GM23338 (cell line): Measurements from ENCODE around the gene TRIO. TPM values are rescaled to one million over a fixed set of nuclear protein-coding genes. Genes with fewer than 3 reads are reported as not detected.

Experiments used
- ATAC-seq: fragments of 200-7000 bp; cut with Tn5 transposase; 3 replicates; pipeline ENCODE4 v1.9.1; 2020
- DNase-seq: peaks from one replicate; pipeline ENCODE4 v3.0.0-alpha.2; 2015; ENCODE audit warnings: low spot score
- H2AFZ ChIP-seq: fragments of 200-600 bp; sonication (generic); 2 replicates; pipeline ENCODE4 v1.8.0; 2016; ENCODE audit warnings: antibody characterized with exemption, mild to moderate bottlenecking, moderate library complexity
- H3F3A ChIP-seq: fragments of 200-600 bp; sonication (generic); replicated peaks from 2 replicates; pipeline ENCODE4 v1.8.0; 2017; ENCODE audit warnings: antibody characterized with exemption, mixed run types, low read depth
- H3K27ac ChIP-seq: fragments of 200-600 bp; sonication (generic); 2 replicates; pipeline ENCODE4 v1.6.1; 2016; ENCODE audit warnings: low read depth
- H3K27me3 ChIP-seq: fragments of 200-600 bp; sonication (generic); 2 replicates; pipeline ENCODE4 v1.8.0; 2016; ENCODE audit warnings: mild to moderate bottlenecking, mixed run types, moderate library complexity; ENCODE audit not compliant: insufficient read depth
- H3K36me3 ChIP-seq: fragments of 200-600 bp; sonication (generic); 2 replicates; pipeline ENCODE4 v1.8.0; 2016; ENCODE audit warnings: mild to moderate bottlenecking; ENCODE audit not compliant: insufficient read depth
- H3K4me1 ChIP-seq: fragments of 200-600 bp; sonication (generic); 2 replicates; pipeline ENCODE4 v1.8.0; 2016; ENCODE audit warnings: mild to moderate bottlenecking, moderate library complexity; ENCODE audit not compliant: insufficient read depth
- H3K4me2 ChIP-seq: fragments of 200-600 bp; sonication (generic); 2 replicates; pipeline ENCODE4 v1.7.1; 2017; ENCODE audit warnings: mixed run types
- H3K4me3 ChIP-seq: fragments of 200-600 bp; sonication (generic); 2 replicates; pipeline ENCODE4 v1.6.1; 2016; ENCODE audit warnings: mixed run types
- H3K79me2 ChIP-seq: fragments of 200-600 bp; sonication (generic); replicated peaks from 2 replicates; pipeline ENCODE4 v1.8.0; 2017; ENCODE audit warnings: mild to moderate bottlenecking; ENCODE audit not compliant: insufficient read depth
- H3K9me2 ChIP-seq: fragments of 200-600 bp; sonication (generic); 2 replicates; pipeline ENCODE4 v1.8.0; 2017; ENCODE audit not compliant: insufficient read depth
- H4K20me1 ChIP-seq: fragments of 200-600 bp; sonication (generic); replicated peaks from 2 replicates; pipeline ENCODE4 v1.8.0; 2017; ENCODE audit warnings: mild to moderate bottlenecking; ENCODE audit not compliant: insufficient read depth
- H3K27ac Mint-ChIP-seq: 2 replicates; pipeline ENCODE4 v1.8.0; 2020; ENCODE audit warnings: inconsistent platforms, mild to moderate bottlenecking, moderate library complexity, mixed read lengths
- H3K27me3 Mint-ChIP-seq: 3 replicates; pipeline ENCODE4 v1.8.0; 2022; ENCODE audit warnings: low read depth, mild to moderate bottlenecking, moderate library complexity, mixed read lengths, inconsistent platforms; ENCODE audit not compliant: insufficient read depth, poor library complexity
- H3K36me3 Mint-ChIP-seq: 3 replicates; pipeline ENCODE4 v1.8.0; 2021; ENCODE audit warnings: low read depth, mild to moderate bottlenecking, inconsistent platforms, moderate library complexity, mixed read lengths
- H3K4me1 Mint-ChIP-seq: 3 replicates; pipeline ENCODE4 v1.8.0; 2020; ENCODE audit warnings: mild to moderate bottlenecking, inconsistent platforms, mixed read lengths
- H3K4me3 Mint-ChIP-seq: 3 replicates; pipeline ENCODE4 v1.8.0; 2021; ENCODE audit warnings: moderate library complexity, mild to moderate bottlenecking, inconsistent platforms, mixed read lengths
- H3K9me3 Mint-ChIP-seq: 3 replicates; pipeline ENCODE4 v1.8.0; 2020; ENCODE audit warnings: moderate library complexity, mild to moderate bottlenecking, inconsistent platforms, mixed read lengths
- CREB1 ChIP-seq: fragments of 250-450 bp; sonication (Bioruptor Pico); IDR thresholded peaks from 2 replicates; pipeline ENCODE4 v1.5.0; 2020; ENCODE audit warnings: low read depth, mild to moderate bottlenecking, moderate library complexity
- EZH2 ChIP-seq: fragments of 200-600 bp; sonication (generic); IDR thresholded peaks from one replicate; pipeline ENCODE4 v1.8.0; 2017; ENCODE audit warnings: antibody characterized with exemption, mild to moderate bottlenecking, low read depth; ENCODE audit not compliant: unreplicated experiment
- EZH2phosphoT487 ChIP-seq: fragments of 200-600 bp; sonication (generic); IDR thresholded peaks from one replicate; pipeline ENCODE4 v1.8.1; 2018; ENCODE audit warnings: antibody characterized with exemption; ENCODE audit not compliant: unreplicated experiment
- JUNB ChIP-seq: IDR thresholded peaks from one replicate; pipeline ENCODE4 v1.6.1; 2016; ENCODE audit warnings: antibody characterized with exemption; ENCODE audit not compliant: unreplicated experiment
- POLR2AphosphoS5 ChIP-seq: IDR thresholded peaks from 2 replicates; pipeline ENCODE4 v1.6.1; 2016; ENCODE audit warnings: antibody characterized with exemption, low read depth
- REST ChIP-seq: IDR thresholded peaks from one replicate; pipeline ENCODE4 v1.6.1; 2018; ENCODE audit warnings: antibody characterized with exemption; ENCODE audit not compliant: unreplicated experiment
- STAT1 ChIP-seq: IDR thresholded peaks from one replicate; pipeline ENCODE4 v1.6.1; 2016; ENCODE audit warnings: antibody characterized with exemption; ENCODE audit not compliant: unreplicated experiment
- ZNF114 ChIP-seq: fragments of 250-450 bp; sonication (Bioruptor Pico); IDR thresholded peaks from 2 replicates; pipeline ENCODE4 v1.5.0; 2020; ENCODE audit warnings: mild to moderate bottlenecking, moderate library complexity
- polyA plus RNA-seq: library from polyadenylated mRNA; unstranded; fragments of >200 nt; fragmentation: Nextera tagmentation; extraction: Ambion mirVana; gene quantifications from 2 replicates; pipeline ENCODE4 v1.2.1, GENCODE V29; 2016
- total RNA-seq: library from RNA; depleted of rRNA; stranded (reverse); fragments of >200 nt; shearing (Covaris generic); gene quantifications from 2 replicates; pipeline ENCODE4 v1.2.3, GENCODE V29; 2014
- TF ChIP-seq, protein P1 (sequence below), 2 experiments: fragments of 200-600 bp in 1 of 2; sonication (generic) in 1 of 2; conservative IDR thresholded peaks; 2 replicates each; pipeline versions ENCODE4 v1.5.1 to v1.6.1; 2016 to 2017; ENCODE audit warnings: antibody characterized with exemption in 2 of 2, low read depth in 2 of 2, mild to moderate bottlenecking in 2 of 2, moderate library complexity in 1 of 2

TRIO gene
- total and polyA plus RNA-seq, 2 experiments from 2014 or later, result 13.8 to 113 TPM

DNA sequence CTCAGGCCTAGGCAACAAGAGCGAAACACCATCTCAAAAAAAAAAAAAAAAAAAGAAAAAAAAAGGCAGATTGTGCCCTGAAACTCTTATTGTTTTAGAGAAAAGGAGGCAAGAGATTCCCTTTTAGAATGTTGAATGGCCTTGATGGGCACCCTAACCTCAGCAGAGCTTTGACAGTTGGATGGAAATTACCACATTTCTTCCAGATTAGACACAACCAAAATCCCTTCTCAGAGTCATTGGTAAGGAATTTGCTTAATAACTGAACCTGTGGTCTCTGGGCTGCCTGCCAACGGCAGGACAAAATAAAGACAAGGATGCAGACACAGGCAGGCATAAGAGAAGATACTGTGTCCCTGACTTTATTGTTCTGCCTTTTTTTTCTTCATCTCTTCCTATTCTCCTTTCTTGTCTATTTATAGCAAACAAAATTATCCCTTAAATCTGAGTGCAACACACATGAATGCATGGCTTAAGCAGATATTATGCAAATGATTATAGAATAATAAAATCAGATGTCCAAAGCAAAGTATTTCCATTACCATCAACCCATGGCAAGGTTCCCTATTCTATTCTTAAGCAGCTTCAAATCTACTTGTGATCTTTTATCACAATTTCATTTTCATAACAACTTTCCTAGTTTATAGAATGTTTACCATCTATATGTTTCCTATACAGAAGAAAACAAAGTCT, 37.3 kb upstream of the TRIO start (continued):
- TF ChIP-seq, protein P1, sequence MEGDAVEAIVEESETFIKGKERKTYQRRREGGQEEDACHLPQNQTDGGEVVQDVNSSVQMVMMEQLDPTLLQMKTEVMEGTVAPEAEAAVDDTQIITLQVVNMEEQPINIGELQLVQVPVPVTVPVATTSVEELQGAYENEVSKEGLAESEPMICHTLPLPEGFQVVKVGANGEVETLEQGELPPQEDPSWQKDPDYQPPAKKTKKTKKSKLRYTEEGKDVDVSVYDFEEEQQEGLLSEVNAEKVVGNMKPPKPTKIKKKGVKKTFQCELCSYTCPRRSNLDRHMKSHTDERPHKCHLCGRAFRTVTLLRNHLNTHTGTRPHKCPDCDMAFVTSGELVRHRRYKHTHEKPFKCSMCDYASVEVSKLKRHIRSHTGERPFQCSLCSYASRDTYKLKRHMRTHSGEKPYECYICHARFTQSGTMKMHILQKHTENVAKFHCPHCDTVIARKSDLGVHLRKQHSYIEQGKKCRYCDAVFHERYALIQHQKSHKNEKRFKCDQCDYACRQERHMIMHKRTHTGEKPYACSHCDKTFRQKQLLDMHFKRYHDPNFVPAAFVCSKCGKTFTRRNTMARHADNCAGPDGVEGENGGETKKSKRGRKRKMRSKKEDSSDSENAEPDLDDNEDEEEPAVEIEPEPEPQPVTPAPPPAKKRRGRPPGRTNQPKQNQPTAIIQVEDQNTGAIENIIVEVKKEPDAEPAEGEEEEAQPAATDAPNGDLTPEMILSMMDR (conservative IDR thresholded peaks at IDR 0.05; ENCODE audit: low read depth in 2 of 2), result no peak
- no peak for TF ChIP-seq EZH2phosphoT487
- no peak for TF ChIP-seq JUNB
- TF ChIP-seq STAT1, result no peak
- no peak for TF ChIP-seq POLR2AphosphoS5
- no peak for TF ChIP-seq CREB1 (CRISPR knock-in tag)
- no peak for TF ChIP-seq REST
- TF ChIP-seq ZNF114 (CRISPR knock-in tag), result no peak

DNA sequence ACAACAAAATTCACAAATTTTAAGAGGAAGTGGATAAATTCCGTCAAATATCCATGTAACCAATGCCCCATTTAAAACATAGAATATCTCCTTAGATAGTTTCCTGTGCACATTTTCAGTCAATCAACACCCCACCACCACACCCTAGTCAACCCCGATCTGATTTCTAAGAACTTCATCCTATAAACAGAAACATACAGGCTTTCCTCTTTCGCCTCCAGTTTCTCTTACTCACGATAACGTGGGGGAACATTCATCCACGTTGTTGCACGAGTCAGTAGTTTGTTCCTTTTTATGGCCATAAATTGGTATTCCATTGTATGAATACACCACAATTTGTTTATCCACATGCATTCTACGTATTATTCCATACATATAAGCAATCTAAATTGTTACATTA, 35.6 kb upstream of the TRIO start:
- Histone ChIP-seq H3K4me3 (no peak overlapping the region), H3K36me3 (no peaks in the 10 kb centered on the region; the same call in 1 of the 2 replicates), H3K4me2 (no peak overlapping the region; the same call in 1 of the 2 replicates), H3K4me1 (0 out of 2 replicates have a peak, but pooled peaks cover 6% of the 10 kb centered on the region), H3K9me2 (0 out of 2 replicates have a peak, but pooled peaks cover 4% of the 10 kb centered on the region), H3K27ac (no peak overlapping the region), H4K20me1 (no peaks in the 10 kb centered on the region), H2AFZ (no peak overlapping the region), H3F3A (no peaks in the 10 kb centered on the region), H3K27me3 (no peaks in the 10 kb centered on the region), H3K79me2 (no peaks in the 10 kb centered on the region)
- no peak for DNase-seq
- peaks cover 12% of the 10 kb centered on the region; the same call in 2 of the 3 replicates for H3K9me3 Mint-ChIP-seq
- no peak for ATAC-seq
- H3K4me3 Mint-ChIP-seq, result no peak overlapping the region
- H3K36me3 Mint-ChIP-seq, result peaks cover 8% of the 10 kb centered on the region; the same call in 1 of the 3 replicates
- H3K27me3 Mint-ChIP-seq, result peaks cover 8% of the 10 kb centered on the region
- peaks cover 14% of the 10 kb centered on the region for H3K4me1 Mint-ChIP-seq
- TF ChIP-seq JUNB, result no peak
- no peak for TF ChIP-seq REST
- no peak for TF ChIP-seq STAT1
- no peak for TF ChIP-seq EZH2
- TF ChIP-seq, protein P1 (conservative IDR thresholded peaks at IDR 0.05; ENCODE audit: low read depth in 2 of 2), result no peak
- no peak overlapping the region for H3K27ac Mint-ChIP-seq
